ENCODE measurements around the gene DUS1L. TPM values are rescaled to one million over a fixed set of nuclear protein-coding genes. Genes with fewer than 3 reads are reported as not detected.

DUS1L gene
- total RNA-seq, 1 donor from 2014 or later, result 73.3 TPM

DNA sequence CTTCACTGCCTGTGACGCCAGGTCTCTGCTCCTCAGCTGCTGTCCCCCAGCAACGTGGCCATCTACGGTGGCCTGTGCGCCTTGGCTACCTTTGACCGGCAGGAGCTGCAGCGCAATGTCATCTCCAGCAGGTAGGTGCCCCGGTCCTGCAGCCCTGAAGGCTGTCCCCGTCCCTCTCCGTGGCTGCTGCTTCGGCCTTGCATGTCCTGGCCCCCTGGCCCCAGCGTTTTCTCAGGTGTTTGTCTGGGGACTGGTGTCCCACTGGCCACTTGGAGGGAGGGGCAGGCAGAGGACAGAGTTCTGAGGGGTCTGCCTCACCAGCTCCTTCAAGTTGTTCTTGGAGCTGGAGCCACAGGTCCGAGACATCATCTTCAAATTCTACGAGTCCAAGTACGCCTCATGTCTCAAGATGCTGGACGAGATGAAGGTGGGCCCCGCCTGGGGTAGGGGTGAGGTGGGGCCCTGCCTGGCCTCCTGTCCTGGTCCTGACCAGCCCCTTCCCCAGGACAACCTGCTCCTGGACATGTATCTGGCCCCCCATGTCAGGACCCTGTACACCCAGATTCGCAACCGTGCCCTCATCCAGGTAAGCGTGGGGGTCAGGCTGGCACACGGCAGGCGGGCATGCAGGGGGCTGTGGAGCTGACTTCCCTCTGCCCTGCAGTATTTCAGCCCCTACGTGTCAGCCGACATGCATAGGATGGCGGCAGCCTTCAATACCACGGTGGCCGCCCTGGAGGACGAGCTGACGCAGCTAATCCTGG lies 9.5 kb downstream of the DUS1L start:
- Mint-ChIP-seq H3K4me3 (ENCODE audit: unreplicated experiment) (no peak overlapping the region), H3K27ac (ENCODE audit: unreplicated experiment) (no peak overlapping the region), H3K27me3 (ENCODE audit: unreplicated experiment) (no peaks in the 10 kb centered on the region), H3K36me3 (ENCODE audit: unreplicated experiment) (peaks cover 14% of the 10 kb centered on the region), H3K9me3 (ENCODE audit: unreplicated experiment) (no peaks in the 10 kb centered on the region), H3K4me1 (ENCODE audit: unreplicated experiment) (peaks cover 9% of the 10 kb centered on the region)
- no peak for DNase-seq (ENCODE audit: extremely low spot score, unreplicated experiment)
- TF ChIP-seq, protein P1, sequence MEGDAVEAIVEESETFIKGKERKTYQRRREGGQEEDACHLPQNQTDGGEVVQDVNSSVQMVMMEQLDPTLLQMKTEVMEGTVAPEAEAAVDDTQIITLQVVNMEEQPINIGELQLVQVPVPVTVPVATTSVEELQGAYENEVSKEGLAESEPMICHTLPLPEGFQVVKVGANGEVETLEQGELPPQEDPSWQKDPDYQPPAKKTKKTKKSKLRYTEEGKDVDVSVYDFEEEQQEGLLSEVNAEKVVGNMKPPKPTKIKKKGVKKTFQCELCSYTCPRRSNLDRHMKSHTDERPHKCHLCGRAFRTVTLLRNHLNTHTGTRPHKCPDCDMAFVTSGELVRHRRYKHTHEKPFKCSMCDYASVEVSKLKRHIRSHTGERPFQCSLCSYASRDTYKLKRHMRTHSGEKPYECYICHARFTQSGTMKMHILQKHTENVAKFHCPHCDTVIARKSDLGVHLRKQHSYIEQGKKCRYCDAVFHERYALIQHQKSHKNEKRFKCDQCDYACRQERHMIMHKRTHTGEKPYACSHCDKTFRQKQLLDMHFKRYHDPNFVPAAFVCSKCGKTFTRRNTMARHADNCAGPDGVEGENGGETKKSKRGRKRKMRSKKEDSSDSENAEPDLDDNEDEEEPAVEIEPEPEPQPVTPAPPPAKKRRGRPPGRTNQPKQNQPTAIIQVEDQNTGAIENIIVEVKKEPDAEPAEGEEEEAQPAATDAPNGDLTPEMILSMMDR (IDR thresholded peaks at IDR 0.05), result no peak

DNA sequence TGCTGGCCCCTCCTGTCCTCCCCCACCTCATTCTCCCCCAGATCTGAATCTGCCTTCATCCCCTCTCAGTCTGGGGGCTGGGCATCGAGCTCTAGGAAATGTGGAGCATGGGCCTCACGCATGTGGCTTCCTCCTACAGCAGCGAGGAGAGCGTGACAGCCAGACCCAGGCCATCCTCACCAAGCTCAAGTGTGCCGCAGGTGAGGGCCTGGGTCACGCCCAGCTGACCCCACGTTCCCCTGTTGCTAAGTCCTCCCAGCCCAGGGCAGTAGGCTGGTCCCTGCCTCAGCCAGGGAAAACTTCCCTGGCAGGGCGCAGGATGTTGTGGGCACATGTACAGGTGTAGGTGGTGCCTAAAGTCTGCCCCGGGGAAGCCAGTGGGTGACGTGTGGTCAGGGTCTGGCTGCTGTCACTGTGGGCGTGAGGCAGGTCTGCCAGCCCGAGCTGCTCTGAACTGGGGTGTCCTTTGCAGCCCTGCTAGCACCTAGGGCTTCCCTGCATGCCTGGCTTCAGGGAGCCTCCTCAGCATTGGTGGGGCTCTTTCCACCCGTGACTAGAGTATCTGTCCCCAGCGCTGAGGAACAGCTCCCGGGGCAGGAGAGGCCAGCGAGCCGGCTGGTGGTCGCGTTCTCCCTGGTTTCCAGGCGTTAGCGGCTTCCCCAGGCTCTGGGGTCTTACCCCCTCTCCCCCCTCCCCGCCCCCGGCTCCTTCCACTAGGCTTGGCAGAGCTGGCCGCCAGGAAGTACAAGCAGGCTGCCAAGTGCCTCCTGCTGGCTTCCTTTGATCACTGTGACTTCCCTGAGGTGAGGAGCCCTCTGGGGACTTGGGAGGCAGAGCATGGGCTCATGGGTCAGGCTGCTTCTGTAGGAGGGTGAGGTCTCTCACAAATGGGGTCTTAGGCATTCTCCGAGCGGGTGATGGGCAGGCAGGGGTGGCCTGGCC lies 10.3 kb downstream of the DUS1L start:
- H3K36me3 Mint-ChIP-seq (ENCODE audit: unreplicated experiment), result peaks cover 14% of the 10 kb centered on the region
- peaks cover 15% of the 10 kb centered on the region for H3K4me1 Mint-ChIP-seq (ENCODE audit: unreplicated experiment)
- no peaks in the 10 kb centered on the region for H3K27me3 Mint-ChIP-seq (ENCODE audit: unreplicated experiment)
- no peaks in the 10 kb centered on the region for H3K9me3 Mint-ChIP-seq (ENCODE audit: unreplicated experiment)
- no peak for DNase-seq (ENCODE audit: extremely low spot score, unreplicated experiment)
- no peak overlapping the region for H3K4me3 Mint-ChIP-seq (ENCODE audit: unreplicated experiment)
- no peak overlapping the region for H3K27ac Mint-ChIP-seq (ENCODE audit: unreplicated experiment)
- TF ChIP-seq, protein P1 (IDR thresholded peaks at IDR 0.05), result no peak

DNA sequence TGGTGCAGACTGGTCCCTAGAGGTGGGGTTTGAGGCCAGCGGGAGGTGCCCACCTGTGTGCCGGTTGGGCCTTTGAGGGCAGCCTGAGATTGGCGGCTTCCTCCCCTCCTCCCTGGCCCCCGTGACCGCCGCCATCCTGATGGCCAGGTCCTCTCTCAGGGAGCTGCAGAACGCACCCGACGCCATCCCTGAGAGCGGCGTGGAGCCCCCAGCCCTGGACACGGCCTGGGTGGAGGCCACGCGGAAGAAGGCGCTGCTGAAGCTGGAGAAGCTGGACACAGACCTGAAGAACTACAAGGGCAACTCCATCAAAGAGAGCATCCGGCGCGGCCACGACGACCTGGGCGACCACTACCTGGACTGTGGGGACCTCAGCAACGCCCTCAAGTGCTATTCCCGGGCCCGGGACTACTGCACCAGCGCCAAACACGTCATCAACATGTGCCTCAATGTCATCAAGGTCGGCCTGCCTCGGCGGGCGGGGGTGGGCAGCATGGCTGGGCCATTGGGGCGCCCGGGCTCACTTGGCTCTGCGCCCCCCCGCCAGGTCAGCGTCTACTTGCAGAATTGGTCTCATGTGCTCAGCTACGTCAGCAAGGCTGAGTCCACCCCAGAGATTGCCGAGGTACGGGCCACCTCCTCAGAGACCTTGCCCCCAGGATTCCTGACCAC lies 11.1 kb downstream of the DUS1L start:
- Mint-ChIP-seq H3K36me3 (ENCODE audit: unreplicated experiment) (peaks cover 13% of the 10 kb centered on the region), H3K4me1 (ENCODE audit: unreplicated experiment) (peaks cover 17% of the 10 kb centered on the region), H3K27me3 (ENCODE audit: unreplicated experiment) (no peaks in the 10 kb centered on the region), H3K27ac (ENCODE audit: unreplicated experiment) (no peak overlapping the region), H3K4me3 (ENCODE audit: unreplicated experiment) (no peak overlapping the region), H3K9me3 (ENCODE audit: unreplicated experiment) (no peaks in the 10 kb centered on the region)
- DNase-seq (ENCODE audit: extremely low spot score, unreplicated experiment), result no peak
- TF ChIP-seq, protein P1 (IDR thresholded peaks at IDR 0.05), result no peak

DNA sequence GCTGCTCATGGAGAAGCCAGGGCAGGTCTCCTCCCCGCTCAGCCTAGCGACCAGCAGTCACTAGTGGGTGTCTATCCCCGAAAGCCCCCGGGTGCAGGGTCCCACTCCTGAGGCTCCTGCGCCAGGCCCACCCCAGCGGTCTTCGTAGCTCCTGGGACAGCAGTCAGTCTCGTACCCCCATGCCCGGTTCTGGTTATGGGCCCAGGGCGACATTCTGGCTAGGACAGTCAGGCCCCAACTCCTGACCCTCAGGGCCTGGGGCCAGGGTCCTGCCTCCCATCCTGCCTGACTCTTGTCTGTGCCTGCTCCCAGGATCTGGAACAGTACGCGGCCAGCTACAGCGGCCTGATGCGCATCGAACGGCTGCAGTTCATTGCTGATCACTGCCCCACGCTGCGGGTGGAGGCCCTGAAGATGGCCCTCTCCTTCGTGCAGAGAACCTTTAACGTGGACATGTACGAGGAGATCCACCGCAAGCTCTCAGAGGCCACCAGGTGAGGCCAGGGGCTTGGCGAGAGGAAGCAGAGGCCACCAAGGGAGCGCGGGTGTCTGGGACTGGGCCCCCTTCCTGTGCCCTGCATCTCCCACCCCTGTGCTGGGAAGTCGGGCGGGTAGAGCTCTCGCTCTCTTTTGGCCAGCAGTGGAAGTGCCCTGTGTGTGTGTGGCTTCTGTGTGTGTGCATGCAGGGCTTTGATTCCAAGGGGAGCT lies 11.9 kb downstream of the DUS1L start:
- peaks cover 13% of the 10 kb centered on the region for H3K36me3 Mint-ChIP-seq (ENCODE audit: unreplicated experiment)
- no peaks in the 10 kb centered on the region for H3K27me3 Mint-ChIP-seq (ENCODE audit: unreplicated experiment)
- no peak for DNase-seq (ENCODE audit: extremely low spot score, unreplicated experiment)
- peak overlapping the region; percentile 78 for H3K4me3 Mint-ChIP-seq (ENCODE audit: unreplicated experiment)
- TF ChIP-seq, protein P1 (IDR thresholded peaks at IDR 0.05), result no peak
- no peaks in the 10 kb centered on the region for H3K9me3 Mint-ChIP-seq (ENCODE audit: unreplicated experiment)
- no peak overlapping the region for H3K27ac Mint-ChIP-seq (ENCODE audit: unreplicated experiment)
- H3K4me1 Mint-ChIP-seq (ENCODE audit: unreplicated experiment), result peaks cover 17% of the 10 kb centered on the region
